HG03439 (cell line): ENCODE data around the gene SCN4B.
A peak's percentile ranks its signal among the peaks of the same experiment; 100 is the strongest.

Experiments used
- ATAC-seq: cut with Tn5 transposase; IDR thresholded peaks from one replicate; pipeline ENCODE4 v1.9.1; 2021; ENCODE audit warnings: mild to moderate bottlenecking, moderate library complexity; ENCODE audit not compliant: unreplicated experiment

Gene SCN4B

DNA sequence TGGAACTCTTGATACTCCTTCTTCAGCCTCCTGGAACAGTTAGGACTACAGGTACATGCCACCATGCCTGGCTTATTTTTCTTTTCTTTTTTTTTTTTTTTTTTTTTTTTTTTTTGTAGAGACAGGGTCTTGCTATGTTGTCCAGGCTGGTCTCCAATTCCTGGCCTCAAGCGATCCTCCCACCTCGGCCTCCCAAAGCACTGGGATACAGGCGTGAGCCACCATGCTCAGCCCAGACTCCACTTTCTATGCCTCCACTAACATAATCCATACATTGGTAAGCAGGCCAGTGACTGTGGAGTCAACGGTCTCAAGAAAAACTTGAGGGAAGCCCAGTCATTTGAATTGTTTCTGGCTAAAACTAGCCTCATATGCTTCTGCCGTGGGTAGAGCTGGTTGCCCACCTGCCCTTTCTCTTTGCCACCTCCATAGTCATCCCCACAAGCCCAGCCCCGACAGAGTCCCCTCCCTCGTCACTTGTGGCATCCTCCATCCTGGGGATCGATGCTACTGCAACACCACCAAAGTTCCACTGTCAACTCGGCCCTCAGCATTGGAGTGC lies 21.5 kb upstream of the SCN4B start:
- no peak for ATAC-seq

DNA sequence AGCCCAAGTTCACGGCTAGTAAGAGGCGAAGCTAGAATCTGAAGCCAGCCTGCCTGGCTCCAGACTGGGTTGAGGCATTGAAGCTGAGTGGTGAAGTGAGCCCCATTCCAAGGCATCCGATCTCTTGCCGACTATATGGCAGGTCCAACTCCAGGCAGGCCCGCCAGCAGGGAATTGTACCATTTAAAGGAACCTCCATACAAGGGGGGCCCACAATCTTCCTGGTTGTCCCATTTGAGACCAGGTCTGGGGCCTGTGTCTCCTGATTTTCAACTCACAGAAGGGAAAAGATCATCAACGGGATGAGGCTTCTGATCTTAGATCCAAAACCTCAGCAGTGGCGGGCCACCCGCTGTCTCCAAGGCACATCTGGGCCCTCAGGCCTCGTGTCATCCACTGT lies 19.7 kb upstream of the SCN4B start:
- ATAC-seq: no peak

DNA sequence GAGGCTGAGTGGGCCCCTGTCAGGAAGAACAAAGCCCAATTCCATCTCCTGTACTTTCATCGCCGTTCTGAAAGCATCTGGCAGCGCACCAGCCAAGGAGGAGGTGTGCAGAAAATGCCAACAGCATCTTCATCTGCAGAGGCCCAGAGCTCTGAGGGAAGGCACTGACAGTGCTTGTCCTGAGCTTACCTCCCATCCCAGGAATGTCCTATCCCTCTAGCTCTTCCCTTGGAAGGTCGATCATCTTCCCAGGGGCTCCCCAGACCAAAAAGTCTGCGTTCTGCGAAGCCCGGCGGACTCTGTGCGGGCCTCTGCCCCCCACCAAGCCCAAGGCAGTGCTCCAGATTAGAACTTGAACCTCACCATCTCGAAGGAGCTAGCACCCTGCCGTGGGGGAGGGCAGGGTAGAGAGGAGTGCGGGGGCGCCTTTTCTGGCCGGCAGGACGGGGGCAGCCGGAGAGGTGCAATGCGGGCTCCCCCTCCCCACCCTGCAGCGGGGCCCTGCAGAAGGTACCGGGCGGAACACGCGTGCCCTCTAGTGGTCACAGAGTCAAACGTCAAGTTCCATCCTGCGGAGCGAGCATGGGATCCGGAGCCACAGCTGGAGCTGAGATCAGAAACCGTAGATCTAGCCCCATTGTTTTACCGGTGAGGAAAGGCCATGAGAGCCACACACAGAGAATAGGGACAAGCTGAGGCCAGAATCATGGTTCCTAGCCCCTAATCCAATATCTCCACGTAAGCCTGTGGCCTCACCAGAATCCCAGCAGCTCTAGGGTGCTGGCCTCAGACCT lies 18.8 kb upstream of the SCN4B start:
- peak; percentile 54 for ATAC-seq

DNA sequence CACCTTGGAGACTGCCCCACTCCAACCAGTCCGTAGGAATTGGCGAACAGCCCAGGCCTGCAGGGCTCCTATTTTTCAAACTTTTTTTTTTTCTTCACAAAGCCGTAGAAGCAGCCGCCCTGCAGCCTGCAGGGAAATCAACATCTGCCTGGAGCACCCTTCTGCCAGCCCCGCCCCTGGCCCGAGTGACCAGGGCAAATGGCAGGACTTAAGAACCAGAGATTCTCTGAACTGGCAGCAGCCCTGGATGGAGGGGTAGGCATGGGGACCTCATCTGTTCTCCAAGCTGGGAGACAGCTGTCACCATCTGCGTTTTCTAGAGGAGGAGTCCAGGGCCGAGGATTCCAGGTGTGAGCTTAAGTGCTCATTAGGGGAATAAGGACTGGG lies 18.3 kb upstream of the SCN4B start:
- ATAC-seq: no peak

DNA sequence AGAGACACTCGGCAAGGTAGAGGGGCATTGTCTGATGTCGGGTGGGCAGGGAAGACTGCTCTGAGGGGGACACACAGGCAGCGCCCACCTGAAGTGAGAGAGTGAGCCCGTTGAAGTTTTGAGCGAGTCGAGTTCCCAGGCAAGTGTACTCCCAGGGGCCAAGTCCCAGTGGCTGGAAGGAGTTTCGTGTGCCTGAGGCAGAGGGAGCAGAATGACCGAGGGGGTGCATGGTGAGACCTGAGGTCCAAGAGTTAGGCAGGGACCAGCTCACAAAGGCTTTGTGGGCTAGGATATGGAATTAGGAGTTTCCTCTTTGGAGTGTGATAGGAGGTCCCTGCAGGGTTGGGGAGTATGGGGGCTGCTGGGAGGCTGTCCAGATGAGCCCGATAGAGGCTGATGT lies 17.6 kb upstream of the SCN4B start:
- no peak for ATAC-seq

DNA sequence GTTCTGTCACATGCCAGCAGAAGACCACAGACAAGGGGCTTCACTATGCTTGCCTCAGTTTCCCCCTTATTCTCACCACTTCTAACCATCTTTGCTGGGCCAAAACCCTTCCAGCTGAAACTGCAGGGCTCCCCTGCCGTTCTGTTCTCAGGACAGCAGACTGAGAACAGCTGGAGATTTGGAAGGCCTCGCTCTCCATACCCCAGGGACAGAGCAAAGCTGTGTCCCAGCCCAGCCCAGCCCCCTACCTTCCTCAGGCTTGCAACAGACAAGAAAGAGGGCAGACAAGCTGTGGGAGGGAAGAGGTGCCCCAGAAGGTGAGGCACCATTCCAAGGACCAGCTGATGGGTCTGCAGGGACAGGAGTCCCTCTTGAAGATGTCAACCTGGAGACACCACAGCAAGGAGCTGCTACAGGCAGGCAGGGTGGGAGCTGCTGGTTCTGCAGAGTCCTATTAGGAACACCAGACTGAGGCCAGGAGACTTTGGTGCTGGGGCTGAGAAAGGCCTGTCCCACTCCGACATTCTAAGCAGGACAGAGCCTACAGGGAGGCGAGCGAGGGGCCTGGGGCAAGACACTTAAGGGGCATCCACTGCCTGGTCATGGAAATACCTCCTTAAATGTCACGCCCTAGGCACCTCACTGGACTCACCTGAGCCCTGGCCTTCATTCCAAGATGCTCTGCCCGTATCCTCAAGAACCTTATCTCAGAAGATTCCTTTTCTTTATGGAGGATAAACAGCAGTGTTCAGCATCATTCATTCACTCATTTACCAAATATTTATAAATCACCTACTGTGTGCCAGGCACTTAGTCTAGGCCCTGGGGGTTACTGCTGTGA lies 16.9 kb upstream of the SCN4B start:
- no peak for ATAC-seq

DNA sequence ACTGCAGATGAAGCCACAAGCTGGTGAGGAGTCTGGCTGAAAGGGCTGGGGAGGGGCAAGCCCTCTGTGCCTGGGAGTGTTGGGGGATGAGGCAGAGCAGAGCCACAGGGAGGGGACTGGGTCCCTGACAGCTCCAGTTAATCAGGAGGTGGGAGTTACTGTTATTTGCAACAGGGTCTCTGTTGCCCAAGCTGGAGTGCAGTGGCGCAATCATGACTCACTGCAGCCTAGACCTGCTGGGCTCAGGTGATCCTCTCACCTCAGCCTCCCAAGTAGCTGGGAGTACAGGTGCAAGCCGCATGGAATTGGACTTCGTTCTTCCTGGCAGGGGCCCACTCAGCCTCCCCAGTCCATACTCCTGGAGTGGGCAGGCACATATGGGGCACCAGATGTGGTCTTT lies 16.1 kb upstream of the SCN4B start:
- no peak for ATAC-seq

DNA sequence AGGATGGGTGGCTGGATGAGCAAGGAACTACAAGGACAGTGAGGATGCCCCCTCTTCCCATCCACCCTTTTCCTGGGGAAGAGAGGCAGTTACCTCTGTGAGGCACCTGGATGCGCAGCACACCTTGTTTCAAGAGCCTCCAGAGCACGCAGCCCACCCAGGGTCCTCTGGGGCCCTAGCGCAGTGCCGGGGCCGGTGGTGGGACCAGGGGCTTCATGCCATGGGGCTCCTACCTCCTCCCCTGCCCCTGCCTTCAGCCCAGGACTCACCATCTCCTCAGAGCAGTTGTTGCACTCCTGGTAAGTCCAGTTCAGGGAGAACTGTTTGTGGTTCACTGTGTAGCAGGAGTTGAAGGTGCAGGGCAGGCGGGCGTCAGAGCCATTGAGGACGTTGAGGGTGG lies 15.7 kb upstream of the SCN4B start:
- ATAC-seq: no peak

DNA sequence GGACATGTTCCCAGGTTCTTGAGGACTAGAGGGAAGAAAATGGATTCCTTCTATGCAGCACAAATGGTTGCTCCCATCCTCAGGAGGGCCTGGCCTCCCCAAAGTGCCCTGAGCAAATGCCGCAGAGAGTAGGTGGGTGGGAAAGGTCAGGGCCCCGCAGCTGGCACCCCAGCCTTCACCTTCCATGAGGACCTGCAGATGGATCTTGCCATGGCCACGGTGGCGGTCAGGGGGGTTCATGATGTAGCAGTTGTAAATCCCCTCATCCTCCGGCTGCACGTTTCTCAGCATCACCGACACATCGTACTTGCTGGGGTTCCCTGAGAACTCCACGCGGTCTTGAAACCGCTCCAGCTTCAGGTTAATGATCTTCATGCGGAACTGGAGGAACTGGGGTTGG lies 15.3 kb upstream of the SCN4B start:
- no peak for ATAC-seq

DNA sequence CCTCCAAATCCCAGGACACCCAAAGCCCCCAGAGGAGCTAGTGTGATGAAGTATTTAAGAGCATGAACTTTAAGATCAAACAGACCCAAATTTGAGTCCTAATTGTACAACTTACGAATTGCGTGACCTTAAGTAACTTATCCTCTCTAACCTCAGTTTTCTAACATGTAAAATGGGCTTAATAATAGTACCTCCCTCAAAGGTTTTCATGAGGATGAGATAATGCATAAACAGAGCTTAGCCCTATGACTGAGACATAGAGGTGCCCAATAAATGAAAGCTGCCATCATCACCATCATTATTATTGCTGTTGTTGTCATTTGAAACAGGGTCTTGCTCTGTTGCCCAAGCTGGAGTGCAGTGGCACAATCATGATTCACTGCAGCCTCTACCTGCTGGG lies 14.6 kb upstream of the SCN4B start:
- ATAC-seq: no peak

DNA sequence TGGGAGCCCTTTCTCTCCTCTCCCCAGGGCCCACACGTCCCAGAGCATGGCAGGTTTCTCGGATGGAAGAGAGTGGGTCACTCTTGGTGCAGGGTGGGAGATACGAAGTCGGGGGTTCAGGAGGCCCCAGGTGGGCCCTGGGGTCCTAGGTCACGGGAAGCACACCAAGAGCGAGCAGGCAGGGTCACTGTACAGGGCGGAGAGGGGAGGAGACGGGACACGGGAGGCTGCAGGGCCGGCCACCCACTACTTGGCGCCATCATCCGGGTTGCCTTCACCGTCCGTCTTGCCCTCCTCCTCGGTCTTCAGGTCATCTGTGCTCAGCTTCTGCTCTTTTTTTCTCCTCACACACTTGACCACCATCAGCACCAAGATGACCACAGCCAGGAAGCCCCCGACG lies 14.0 kb upstream of the SCN4B start:
- no peak for ATAC-seq

DNA sequence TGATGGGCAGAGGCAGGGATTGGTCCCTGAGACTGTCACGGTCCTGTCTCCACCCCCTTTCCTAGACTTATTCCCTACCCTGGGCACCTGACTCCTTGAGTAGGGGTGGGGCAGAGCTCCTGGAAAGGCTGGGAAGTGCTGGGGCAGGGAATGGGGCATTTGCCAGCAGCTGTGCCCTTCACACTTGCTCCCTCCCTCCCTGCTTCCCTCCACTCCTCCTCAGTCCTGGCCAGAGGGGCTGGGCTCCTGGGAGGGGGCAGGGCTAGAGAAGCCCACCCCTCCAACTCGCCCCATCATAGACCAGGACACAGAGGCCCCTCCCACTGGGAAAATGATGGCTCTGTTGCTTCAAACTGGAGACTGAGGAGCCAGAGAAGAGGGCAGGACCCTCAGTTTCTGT lies 12.3 kb upstream of the SCN4B start:
- no peak for ATAC-seq

DNA sequence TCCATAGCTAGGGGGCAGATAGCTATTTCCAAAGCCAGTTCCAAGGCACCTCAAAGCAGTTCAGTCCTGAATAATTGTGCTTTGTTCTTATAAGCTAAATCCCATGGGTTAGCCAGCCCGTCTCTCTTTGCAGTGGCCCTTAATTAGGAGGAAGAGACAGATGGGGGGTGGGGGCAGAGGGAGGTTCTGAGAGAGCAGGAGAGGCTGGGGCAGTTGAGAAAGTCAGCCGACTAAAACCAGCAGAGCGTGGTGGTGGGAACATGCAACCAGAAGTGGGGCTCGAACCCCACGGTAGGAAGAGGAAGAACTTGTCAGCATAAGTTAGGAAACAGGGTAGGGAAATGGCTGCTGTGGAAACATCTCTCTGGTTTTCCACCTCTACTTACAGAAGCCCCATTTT lies 10.9 kb upstream of the SCN4B start:
- ATAC-seq: no peak

DNA sequence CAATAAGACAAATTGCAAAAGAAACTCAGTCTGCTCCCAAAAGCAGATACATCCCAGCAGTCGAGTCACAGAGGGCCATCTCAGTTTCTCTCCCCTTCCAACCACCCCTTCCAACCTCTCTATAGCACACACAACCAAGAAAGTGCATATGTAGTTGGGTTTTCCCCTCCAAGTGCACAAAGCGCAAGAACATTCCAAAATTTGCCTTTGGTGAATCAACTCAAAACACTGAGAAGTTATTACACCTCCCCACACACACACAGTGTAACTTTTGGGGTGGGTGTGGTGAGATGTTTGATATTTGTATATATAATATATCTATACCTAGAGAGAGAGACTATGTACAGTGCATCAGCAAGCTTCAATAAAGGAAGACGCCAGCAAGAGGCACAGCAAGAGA lies 10.2 kb upstream of the SCN4B start:
- ATAC-seq: no peak

DNA sequence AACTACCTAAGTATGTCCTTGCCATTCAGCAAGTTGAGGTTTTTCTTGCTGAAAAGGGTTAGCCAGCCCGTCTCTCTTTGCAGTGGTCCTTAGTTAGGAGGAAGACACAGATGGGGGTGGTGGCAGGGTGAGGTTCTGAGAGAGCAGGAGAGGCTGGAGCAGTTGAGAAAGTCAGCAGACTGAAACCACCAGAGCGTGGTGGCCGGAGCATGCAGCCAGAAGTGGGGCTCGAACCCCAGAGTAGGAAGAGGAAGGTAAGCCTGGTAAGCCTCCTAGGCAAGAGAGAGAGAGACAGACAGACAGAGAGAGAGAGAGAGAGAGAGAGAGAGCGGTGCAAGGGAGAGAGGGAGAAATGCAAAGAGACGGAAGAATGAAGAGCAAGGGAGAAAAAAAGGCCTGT lies 9.2 kb upstream of the SCN4B start:
- ATAC-seq: no peak

DNA sequence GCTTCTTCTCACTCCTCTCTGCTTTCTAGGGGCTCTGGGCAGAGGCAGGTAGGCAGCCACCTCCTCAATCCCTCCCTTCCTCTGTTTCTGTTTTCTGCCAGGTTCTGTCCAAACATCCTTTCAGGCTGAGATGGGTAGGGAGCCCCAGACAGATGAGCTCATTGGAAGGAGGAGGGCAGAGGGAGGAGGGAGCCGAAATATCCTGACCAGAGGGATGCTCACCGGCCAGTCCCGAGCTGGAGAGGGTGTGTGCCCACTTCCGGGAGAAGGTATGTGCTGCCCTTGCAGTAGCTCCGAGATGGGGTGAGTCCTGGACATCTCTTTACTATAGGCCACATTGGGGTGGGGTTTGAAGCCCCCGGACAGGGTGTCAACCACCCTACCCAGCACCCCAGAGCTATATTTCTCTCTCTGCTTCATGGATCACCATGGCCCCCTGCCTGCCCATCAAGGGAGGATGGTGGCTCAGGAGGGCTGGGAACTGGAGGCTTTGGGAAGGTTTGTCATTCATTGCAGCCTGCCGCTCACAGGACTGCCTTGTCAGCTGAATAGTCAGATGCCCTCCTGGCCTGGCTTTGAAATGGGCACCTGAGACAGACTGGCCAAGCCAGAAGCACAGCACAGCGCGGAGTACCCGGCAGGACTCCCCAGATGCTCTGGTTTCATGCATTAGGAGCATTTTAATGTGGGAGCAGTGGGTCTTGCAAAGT lies 4.7 kb upstream of the SCN4B start:
- no peak for ATAC-seq

DNA sequence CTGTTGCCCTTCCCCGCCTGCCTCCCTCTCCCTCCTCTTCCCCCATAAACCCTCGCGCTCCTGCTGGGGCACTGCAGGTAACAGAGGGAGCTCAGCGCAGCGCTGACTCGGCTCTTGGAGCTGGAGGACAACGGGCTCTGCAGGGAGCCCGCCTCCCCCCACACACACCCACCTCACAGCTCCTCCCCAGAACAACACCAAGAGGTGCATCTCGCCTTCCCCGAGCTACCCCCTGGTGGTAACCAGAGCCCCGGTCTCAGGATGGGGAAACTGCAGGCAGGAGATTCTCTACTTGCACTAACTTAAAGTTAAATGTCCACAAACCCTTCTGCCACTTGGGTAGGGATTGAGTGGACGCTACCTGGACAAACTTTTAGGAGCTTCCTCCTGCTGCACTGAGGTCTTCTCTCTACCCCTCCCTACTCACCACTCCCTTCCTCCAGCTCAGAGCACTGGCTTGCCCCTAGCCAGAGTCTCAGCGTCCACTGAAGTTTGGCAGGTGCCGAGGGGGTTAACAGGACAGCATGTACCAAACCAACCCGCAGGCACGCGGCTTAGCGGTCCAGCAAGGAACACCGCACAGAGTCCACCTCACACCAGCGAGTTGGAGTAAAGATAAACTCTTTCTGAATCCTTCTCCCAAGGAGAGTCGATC lies 4.0 kb upstream of the SCN4B start:
- ATAC-seq: no peak

DNA sequence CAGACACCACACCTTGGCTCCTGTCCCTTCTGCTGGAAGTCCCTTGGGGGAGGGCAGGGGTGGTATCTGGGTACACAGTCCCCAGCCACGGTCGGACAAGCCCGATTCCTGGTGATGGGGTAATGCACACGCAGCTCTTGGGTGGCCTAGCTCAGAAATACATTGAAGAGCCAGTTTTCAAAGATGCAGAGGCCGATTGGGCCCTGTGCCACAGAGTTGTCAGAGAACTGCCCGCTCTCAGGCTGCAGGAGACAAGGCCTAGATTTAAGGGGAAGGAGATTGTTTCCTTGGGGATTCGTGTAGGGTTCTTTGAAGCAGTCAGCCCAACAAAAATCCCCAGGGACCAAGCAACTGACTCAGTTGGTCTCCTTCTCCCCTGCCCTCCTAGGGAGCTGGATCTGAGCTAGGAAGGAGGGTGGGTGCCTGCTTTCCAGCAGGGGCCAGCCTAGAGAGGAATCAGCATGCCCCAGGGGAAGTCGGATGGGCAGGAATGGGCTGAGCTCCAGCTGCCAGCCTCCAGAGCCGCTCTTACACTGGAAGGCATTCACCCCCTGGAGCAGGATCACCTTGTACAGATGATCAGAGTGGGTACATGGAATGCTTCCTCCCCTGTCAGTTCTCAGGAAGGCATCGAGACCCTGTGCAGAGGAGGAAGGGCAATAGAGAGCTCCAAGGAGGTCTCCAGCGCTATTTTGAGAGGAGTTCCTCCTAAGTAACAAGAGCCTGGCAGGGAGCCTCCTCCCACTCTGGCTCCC lies 3.3 kb upstream of the SCN4B start:
- ATAC-seq: no peak

DNA sequence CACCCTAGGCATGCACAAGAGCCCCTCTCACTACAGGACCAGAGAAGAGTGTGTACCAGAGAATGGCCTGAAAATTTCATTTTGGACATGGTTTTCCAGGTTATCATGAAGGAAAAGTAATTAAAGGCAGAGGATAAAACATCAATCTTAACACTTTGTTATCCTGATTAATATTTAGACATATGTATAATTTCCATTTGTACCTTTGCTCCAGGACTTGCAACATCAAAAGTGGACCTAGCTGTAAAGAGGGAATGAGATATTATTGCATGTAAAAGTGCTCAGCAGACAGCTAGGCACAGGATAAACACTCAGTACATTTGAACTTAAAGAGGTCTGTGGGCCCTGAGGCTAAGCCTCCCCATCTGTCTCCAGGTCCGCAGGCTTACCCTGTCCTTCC lies 2.0 kb upstream of the SCN4B start:
- no peak for ATAC-seq

DNA sequence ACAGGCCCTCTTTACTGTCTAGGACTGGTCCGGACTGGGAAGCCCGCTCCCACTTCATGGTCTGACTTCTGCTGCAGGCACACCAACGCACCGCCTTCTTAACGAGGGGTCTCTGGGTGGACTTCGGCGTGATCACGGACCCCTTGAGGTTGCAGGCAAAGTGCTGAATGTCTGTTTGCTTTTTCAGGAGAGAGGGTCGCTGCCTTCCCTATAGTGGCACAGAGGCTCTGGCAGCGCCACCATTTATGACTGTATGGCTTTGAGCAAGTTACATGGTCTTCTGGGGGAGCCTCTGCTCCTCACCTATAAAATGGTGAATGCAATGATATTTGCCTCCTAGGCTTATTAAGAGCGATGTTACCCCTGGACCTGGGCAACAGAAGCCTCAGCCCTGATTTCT lies 1.4 kb upstream of the SCN4B start:
- ATAC-seq: no peak
